NCI-H2196 (cell line): ENCODE data around the gene PRAMEF5.
"Not testable (repeated sequence)": the region's sequence is repeated elsewhere in the genome, so short reads cannot be mapped to it uniquely, and the experiment has no call there.

Experiments
- DNase-seq: peaks from one replicate; lab custom pipeline; 2025; ENCODE audit not compliant: unreplicated experiment; lab: John Stamatoyannopoulos, UW

The PRAMEF5 gene

GRCh38 chr1:13253898-13254297 is at the start of gene PRAMEF5:
TSS of gene PRAMEF5 (plus strand) at chr1:13254198. CDS start at chr1:13259269, 5,071 bp downstream.
- DNase-seq = not testable (repeated sequence)

DNA sequence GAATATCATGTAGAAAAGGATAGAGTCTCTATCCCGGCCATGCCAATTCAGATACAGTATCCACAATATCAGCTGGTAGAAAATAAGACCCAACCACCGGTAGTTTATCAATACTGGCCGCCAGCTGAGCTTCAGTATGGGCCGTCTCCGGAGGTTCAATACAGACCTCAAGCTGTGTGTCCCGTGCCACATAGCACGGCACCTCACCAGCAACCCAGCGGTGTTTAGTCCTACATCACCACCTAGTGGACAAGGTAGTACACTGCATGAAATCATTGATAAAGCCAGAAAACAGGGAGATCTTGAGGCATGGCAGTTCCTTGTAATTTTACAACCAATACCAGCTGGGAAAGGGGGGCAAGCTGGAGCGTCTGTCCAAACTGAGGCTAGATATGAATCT is 45.3 kb upstream of the PRAMEF5 start:
- not testable (repeated sequence) for DNase-seq

DNA sequence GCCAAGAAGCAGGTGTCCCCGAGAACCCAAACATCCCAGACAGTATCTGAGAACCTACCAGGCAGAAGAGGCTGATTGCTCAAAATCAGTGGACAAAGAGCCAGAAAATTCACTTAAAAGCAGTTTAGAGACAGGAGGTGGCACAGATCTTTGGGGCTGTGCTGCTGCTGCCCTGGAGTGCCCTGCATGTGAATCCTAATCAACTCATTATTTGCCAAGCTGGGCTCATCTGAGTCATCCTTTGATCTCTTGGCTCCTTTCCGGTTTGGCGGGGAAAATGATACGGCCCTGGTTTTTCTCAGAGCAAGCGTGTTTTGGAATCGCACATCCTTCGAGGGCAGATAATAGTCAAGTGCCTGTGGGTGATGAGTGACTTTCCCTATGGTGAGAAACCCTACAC is 37.4 kb upstream of the PRAMEF5 start:
- DNase-seq = not testable (repeated sequence)

DNA sequence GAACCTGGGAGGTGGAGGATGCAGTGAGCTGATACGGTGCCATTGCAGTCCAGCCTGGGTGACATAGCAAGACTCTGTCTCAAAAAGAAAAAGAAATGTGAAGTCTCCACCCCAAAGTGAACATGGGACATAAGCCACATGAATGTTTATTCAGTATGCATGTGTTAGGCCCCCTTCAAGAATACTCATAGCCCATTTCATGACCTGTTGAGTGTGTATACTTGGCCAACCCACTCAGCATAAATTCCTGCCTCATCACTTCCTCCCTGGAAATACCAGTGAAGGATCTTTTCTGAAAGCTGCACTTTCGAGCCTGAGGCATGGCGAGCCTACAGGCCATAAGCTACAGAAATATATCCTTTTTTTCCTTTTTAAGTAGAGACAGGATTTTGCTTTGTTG is 34.8 kb upstream of the PRAMEF5 start:
- DNase-seq = not testable (repeated sequence)

- DNase-seq = not testable (repeated sequence)
Observed at GRCh38 chr1:13222788-13223187, 31.2 kb upstream of the PRAMEF5 start.

DNA sequence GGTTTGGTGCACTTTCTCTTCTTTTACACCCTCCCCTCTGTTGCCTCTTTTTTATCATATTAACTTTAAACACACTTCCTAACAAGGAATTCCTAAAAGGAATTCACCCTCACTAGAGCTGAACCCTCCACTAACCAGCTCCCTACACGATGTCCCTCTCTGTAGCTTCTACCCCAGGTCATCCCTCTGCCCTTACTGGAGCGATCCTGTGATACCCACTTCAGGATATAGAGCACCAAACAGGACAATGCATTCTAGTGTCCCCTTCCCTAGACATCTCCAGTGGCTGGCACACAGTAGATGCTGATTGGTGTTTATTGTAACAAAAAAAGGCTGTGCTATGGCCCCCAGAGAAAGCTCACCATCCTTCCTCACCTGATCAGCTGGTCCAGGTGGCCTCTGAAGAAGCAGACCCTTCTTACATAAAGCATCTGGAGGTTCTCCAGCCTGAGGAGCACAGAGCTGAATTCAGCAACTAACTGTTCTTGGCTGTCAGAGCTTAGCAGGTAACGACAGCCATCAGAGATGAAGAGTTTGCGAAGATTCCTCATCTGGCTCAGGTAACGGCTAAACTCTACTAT is 29.4 kb upstream of the PRAMEF5 start:
- no peak for DNase-seq

- not testable (repeated sequence) for DNase-seq
Observed at GRCh38 chr1:13225675-13226204, 28.3 kb upstream of the PRAMEF5 start, which contains the start of gene PRAMEF18. TSS of gene PRAMEF18 (minus strand) at chr1:13226154. CDS start at chr1:13226106, 48 bp downstream.

GRCh38 chr1:13227271-13228055 is 26.5 kb upstream of the PRAMEF5 start:
- DNase-seq = not testable (repeated sequence)

DNA sequence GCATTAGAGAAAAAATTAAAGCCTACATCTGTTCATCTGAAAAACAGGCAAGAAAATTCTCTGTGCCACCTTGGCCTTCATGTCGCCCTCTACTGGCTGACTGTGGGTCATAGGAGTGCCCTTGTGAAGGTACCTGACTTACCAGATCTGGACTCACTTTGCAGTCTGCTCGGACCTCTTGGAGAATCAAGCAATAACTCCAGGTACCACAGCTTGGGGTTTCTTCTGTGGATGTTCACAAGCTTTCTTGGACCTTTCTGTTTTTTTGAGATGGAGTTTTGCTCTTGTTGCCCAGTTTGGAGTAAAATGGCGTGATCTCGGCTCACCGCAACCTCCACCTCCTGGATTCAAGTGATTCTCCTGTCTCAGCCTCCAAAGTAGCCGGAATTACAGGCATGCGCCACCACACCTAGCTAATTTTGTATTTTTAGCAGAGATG is 25.6 kb upstream of the PRAMEF5 start:
- DNase-seq = peak; percentile 34

DNA sequence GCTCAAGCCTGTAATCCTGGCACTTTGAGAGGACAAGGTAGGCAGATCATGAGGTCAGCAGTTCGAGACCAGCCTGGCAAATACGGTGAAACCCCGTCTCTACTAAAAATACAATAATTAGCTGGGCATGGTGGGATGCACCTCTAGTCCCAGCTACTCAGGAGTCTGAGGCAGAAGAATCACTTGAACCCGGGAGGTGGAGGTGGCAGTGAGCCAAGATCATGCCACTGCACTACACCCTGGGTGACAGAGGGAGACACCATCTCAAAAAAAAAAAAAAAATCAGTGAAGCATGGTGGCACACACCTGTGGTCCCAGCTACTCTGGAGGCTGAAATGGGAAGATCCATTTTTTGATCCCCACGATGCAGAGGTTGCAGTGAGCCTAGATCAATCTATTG is 23.9 kb upstream of the PRAMEF5 start:
- DNase-seq = not testable (repeated sequence)

- not testable (repeated sequence) for DNase-seq
Observed at GRCh38 chr1:13230601-13231000, 23.4 kb upstream of the PRAMEF5 start.

DNA sequence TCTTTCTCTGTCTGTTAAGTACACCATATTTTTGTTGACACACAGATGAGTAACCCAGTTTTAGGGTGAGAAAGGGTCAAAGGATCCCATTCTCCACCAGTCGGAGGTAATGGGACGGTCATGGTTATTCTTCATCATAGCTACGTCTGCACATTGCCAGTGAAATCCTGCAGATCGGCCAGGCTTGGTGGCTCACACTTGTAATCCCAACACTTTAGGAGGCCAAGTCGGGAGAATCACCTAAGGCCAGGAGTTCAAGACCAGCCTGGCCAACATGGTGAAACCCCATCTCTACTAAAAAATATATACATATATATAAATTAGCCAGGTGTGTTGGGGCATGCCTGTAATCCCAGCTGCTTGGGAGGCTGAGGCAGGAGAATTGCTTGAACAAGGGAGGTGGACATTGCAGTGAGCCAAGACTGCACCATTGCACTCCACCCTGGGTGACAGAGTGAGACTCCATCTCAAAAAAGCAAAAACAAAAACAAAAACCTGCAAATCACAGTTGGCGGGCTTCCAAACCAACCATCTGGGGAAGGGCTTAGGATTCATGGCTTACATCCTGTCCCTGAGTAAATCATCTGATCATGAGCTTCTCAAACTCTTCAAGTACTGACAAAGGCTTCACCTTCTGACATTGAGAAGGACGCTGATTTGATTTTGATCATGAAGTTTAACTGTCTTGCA is 22.8 kb upstream of the PRAMEF5 start:
- DNase-seq = not testable (repeated sequence)

GRCh38 chr1:13232056-13232455 is 21.9 kb upstream of the PRAMEF5 start:
- not testable (repeated sequence) for DNase-seq

DNA sequence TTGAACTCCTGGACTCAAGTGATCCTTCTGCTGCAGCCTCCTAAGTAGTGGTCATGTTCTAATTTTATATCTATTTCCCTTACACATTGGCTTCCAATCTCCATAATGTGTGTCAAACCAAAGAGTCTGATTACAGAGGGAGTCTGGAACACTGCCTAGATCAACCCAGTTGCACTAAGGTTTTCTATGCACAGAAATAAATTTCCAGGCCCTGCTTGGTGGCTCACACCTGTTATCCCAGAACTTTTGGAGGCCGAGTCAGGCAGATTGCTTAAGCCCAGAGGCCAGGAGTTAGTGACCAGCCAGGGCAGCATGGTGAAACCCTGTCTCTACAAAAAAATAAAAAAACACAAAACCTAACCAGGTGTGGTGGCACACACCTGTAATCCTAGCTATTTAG is 19.9 kb upstream of the PRAMEF5 start:
- DNase-seq = not testable (repeated sequence)

GRCh38 chr1:13237572-13237971 is 16.4 kb upstream of the PRAMEF5 start:
- DNase-seq = not testable (repeated sequence)

DNA sequence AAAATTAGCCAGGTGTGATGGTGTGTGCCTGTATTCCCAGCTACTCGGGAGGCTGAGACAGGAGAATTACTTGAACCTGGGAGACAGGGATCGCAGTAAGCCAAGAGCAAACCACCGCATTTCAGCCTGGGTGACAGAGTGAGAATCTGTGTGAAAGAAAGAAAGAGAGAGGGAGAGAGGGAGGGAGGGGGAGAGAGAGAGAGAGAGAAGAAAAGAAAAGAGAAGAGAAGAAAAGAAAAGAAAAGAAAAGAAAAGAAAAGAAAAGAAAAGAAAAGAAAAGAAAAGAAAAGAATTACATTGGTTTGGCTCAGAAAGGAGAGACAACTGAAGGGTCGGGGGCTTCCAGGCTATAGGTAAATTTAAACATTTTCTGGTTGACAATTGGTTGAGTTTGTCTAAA is 14.4 kb upstream of the PRAMEF5 start:
- not testable (repeated sequence) for DNase-seq

DNA sequence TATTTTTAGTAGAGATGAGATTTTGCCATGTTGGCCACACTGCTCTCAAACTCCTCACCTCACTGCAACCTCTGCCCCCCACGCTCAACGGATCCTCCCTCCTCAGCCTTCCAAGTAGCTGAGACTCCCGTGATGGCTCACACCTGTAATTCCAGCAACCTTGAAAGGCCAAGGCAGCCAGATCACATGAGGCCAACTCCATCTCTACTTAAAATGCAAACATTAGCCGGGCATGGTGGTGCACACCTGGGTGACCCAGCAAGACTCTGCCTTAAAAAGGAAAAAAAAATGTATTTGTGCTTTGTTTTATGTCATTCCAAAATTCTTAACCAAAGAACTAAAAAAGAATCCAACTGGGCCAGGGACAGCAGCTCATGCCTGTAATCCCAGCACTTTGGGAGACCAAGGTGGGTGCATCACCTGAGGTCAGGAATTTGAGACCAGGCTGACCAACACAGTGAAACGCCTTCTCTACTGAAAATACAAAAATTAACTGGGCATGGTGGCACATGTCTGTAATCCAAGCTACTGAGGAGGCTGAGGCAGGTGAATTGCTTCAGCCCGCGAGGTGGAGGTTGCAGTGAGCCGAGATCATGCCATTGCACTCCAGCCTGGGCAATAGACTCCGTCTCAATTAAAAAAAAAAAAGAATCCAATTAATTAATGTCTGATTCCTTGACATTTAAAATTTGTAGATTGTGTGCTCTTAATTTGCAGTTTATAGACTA is 10.3 kb upstream of the PRAMEF5 start:
- DNase-seq = not testable (repeated sequence)

DNA sequence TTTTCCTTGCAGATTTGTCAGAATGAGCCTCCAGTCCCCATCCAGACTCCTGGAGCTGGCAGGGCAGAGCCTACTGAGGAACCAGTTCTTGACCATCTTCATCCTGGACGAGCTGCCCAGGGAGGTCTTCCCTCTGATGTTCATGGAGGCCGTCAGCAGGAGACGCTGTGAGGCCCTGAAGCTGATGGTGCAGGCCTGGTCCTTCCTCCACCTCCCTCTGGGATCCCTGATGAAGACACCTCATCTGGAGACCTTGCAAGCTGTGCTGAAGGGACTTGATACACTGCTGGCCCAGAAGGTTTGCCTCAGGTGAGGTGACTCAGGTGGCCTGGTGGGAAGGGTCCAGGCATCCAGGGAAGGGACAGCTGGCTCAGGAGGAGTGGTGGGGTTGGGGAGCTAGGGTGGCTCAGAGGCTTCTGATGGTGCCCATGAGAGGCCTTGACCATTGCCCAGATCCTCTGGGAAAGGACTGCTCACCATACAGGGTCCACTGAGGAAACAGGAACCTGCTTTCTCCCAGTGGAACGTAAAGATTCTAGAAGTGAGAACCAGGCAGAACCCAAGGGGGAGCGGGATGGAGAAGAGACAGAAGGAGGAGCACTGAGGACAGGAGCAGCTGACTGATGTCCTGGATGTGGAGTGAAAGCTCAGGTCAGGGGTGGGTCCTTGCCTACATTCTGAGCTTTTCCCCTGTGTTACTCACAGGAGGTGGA is 8.0 kb upstream of the PRAMEF5 start:
- not testable (repeated sequence) for DNase-seq

DNA sequence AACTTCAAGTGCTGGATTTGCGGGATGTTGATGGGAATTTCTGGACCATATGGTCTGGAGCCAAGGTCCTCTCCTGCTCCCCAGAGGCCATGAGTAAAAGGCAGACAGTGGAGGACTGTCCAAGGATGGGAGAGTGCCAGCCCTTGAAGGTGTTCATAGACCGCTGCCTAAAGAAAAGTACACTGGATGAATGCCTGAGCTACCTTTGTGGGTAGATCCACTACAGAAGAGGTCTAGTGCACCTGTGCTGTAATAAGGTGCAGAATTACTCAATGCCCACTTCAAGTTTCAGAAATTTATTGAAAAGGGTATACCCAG is 7.5 kb upstream of the PRAMEF5 start:
- not testable (repeated sequence) for DNase-seq

- DNase-seq = not testable (repeated sequence)
Observed at GRCh38 chr1:13247122-13247521, 6.9 kb upstream of the PRAMEF5 start.
